ENCODE data around the gene SBSN.

The SBSN gene

DNA sequence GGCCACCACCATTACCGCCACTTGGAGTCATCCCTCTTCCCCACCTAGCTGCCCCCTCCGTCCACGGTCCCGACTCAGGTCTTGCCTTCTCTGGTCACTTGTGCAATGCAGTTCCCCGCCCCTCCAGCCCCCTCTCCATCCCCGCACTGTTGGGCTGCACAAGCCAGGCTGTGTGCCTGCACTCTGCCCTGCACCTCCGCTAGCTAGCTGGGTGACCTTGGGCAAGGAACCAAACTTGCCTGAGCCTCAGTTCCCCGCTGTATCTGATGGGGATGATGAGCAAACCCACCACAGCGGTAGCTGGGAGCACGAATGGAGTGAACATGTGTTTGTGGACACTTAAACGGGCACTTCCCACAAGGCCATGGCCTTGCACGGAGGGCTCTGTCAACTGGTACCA lies 11.7 kb upstream of the SBSN start:
- Histone ChIP-seq H3K4me3 (ENCODE audit: low read length) (no peak overlapping the region), H3K9me3 (ENCODE audit: insufficient read depth, low read depth, low read length) (no peaks in the 10 kb centered on the region), H3K4me1 (ENCODE audit: insufficient read depth, low read length) (peaks cover 11% of the 10 kb centered on the region; the same call in 1 of the 2 replicates), H3K9ac (ENCODE audit: low read depth, low read length) (no peak overlapping the region), H3K27me3 (ENCODE audit: insufficient read depth, low read length) (no peaks in the 10 kb centered on the region), H3K27ac (ENCODE audit: low read length) (no peak overlapping the region), H3K36me3 (ENCODE audit: insufficient read depth, low read depth, low read length) (peaks cover 29% of the 10 kb centered on the region)

- Histone ChIP-seq H3K4me3 (ENCODE audit: low read length) (no peak overlapping the region), H3K27me3 (ENCODE audit: insufficient read depth, low read length) (no peaks in the 10 kb centered on the region; the same call in 1 of the 2 replicates), H3K36me3 (ENCODE audit: insufficient read depth, low read depth, low read length) (peaks cover 29% of the 10 kb centered on the region), H3K27ac (ENCODE audit: low read length) (no peak overlapping the region), H3K9ac (ENCODE audit: low read depth, low read length) (no peak overlapping the region), H3K4me1 (ENCODE audit: insufficient read depth, low read length) (peaks cover 9% of the 10 kb centered on the region; the same call in 1 of the 2 replicates), H3K9me3 (ENCODE audit: insufficient read depth, low read depth, low read length) (no peaks in the 10 kb centered on the region)
Observed at GRCh38 chr19:35539314-35539713, 11.2 kb upstream of the SBSN start.

- H3K36me3 ChIP-seq (ENCODE audit: insufficient read depth, low read depth, low read length), result peaks cover under 1% of the 10 kb centered on the region; the same call in 1 of the 2 replicates
- H3K27ac ChIP-seq (ENCODE audit: low read length), result no peak overlapping the region
- H3K4me3 ChIP-seq (ENCODE audit: low read length), result no peak overlapping the region
- peaks cover 10% of the 10 kb centered on the region; the same call in 1 of the 2 replicates for H3K27me3 ChIP-seq (ENCODE audit: insufficient read depth, low read length)
- peaks cover 8% of the 10 kb centered on the region; the same call in 1 of the 2 replicates for H3K4me1 ChIP-seq (ENCODE audit: insufficient read depth, low read length)
- no peaks in the 10 kb centered on the region for H3K9me3 ChIP-seq (ENCODE audit: insufficient read depth, low read depth, low read length)
- no peak overlapping the region for H3K9ac ChIP-seq (ENCODE audit: low read depth, low read length)
Observed at GRCh38 chr19:35534803-35535480, 6.8 kb upstream of the SBSN start.

GRCh38 chr19:35533822-35534392 lies 5.8 kb upstream of the SBSN start:
- peaks cover 10% of the 10 kb centered on the region; the same call in 1 of the 2 replicates for H3K27me3 ChIP-seq (ENCODE audit: insufficient read depth, low read length)
- H3K36me3 ChIP-seq (ENCODE audit: insufficient read depth, low read depth, low read length), result no peaks in the 10 kb centered on the region
- H3K4me1 ChIP-seq (ENCODE audit: insufficient read depth, low read length), result peaks cover 4% of the 10 kb centered on the region; the same call in 1 of the 2 replicates
- no peaks in the 10 kb centered on the region for H3K9me3 ChIP-seq (ENCODE audit: insufficient read depth, low read depth, low read length)
- H3K4me3 ChIP-seq (ENCODE audit: low read length), result no peak overlapping the region
- no peak overlapping the region for H3K9ac ChIP-seq (ENCODE audit: low read depth, low read length)
- no peak overlapping the region for H3K27ac ChIP-seq (ENCODE audit: low read length)

- H3K4me1 ChIP-seq (ENCODE audit: insufficient read depth, low read length), result peaks cover 4% of the 10 kb centered on the region; the same call in 1 of the 2 replicates
- H3K4me3 ChIP-seq (ENCODE audit: low read length), result no peak within 1 kb of the TSS
- no peaks in the 10 kb centered on the region for H3K9me3 ChIP-seq (ENCODE audit: insufficient read depth, low read depth, low read length)
- no peaks in the 10 kb centered on the region for H3K36me3 ChIP-seq (ENCODE audit: insufficient read depth, low read depth, low read length)
- H3K27ac ChIP-seq (ENCODE audit: low read length), result no peak within 1 kb of the TSS
- H3K27me3 ChIP-seq (ENCODE audit: insufficient read depth, low read length), result peaks cover 10% of the 10 kb centered on the region; the same call in 1 of the 2 replicates
- H3K9ac ChIP-seq (ENCODE audit: low read depth, low read length), result no peak within 1 kb of the TSS
Observed at GRCh38 chr19:35533201-35533821, 5.2 kb upstream of the SBSN start, which contains the start of gene GAPDHS. Gene GAPDHS (plus strand): TSS chr19:35533456. CDS start chr19:35533528, 72 bp downstream.

DNA sequence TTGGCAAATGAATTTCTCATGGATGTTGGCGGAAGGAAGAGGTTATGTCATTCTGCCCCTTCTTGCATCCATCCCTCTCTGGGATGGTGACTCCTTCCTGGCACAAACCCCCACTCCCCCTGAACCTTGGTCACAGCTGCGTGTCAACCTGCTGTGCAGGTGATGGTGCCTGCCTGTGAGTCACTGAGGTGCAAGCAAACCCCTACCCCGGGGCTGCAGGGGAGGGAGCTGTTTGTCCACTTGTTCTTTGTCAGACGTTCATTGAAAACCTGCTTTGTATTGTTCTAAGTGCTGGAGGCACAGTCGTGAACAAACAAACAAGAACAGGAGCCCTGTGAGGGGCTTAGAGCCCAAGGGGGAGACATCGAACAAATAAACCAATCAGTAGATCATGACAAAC lies 3.2 kb upstream of the SBSN start:
- Histone ChIP-seq H3K4me1 (ENCODE audit: insufficient read depth, low read length) (no peaks in the 10 kb centered on the region), H3K9me3 (ENCODE audit: insufficient read depth, low read depth, low read length) (no peaks in the 10 kb centered on the region), H3K27me3 (ENCODE audit: insufficient read depth, low read length) (peaks cover 14% of the 10 kb centered on the region; the same call in 1 of the 2 replicates), H3K36me3 (ENCODE audit: insufficient read depth, low read depth, low read length) (no peaks in the 10 kb centered on the region), H3K9ac (ENCODE audit: low read depth, low read length) (no peak overlapping the region), H3K4me3 (ENCODE audit: low read length) (no peak overlapping the region), H3K27ac (ENCODE audit: low read length) (no peak overlapping the region)

DNA sequence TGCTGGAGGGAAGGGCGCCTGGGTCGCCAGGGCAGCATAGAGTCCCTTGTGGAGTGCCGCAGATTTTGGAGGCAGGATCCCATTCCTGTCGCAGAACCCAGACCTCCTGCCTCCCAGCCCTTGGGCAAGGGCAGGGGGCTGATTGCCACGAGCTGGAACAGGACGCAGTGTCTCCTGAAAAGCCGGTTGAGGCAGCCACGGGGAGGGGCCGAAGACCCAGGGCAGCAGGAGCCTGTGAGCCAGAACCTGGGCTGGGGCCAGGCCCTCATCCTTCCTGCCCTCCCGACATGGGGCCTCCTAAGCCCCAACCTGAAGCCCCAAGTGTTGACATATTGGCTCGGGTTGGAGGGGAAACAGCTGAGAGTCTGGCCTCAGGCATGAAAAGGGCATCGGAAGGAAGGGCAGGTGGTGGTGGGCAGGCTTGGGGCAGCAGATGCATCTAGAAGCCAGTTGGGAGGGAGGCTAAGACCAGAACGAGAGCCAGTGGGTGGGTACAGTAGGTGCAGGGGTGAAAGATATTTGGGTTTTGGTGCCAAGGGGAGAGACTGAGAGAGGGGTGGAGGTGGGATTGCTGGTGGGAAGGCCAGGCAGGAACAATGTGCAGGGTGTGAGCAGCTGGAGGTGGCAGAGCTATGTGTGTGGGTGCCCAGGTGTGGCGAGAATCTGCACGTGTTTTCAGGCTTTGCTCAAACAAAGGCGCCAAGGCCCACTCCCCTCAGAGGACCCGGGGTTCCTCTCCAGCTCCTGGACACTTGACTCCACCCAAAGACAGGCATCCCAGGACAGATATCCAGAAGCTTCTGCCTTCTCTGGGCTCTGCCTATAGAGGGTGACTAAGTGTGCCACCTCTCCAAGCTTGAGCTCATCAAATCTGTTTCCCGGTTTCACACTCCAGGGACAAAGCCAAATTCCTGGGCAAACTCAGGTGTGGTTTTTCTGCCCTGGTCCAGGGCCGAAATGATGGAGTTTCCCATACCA lies 1.4 kb upstream of the SBSN start:
- Histone ChIP-seq H3K9me3 (ENCODE audit: insufficient read depth, low read depth, low read length) (no peaks in the 10 kb centered on the region), H3K27me3 (ENCODE audit: insufficient read depth, low read length) (peaks cover 26% of the 10 kb centered on the region), H3K27ac (ENCODE audit: low read length) (no peak overlapping the region)

DNA sequence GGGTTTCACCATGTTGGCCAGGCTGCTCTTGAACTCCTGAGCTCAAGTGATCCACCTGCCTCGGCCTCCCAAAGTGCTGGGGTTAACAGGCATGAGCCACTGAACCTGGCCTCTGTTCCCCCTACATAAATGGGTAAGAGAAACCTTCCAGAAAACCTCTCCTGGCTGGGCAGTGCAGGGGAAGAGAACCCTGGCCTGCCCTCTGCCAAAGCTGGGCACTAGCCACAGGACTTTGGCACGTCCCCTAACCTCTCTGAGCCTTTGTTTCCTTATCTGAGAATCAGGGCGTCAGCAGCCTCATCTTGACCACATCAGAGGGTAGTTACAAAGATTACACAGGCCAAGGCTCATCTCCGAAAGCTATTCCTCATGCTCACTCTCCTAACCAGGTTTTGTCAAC lies 2.2 kb downstream of the SBSN start:
- Histone ChIP-seq H3K36me3 (ENCODE audit: insufficient read depth, low read depth, low read length) (no peaks in the 10 kb centered on the region), H3K27me3 (ENCODE audit: insufficient read depth, low read length) (peaks cover 16% of the 10 kb centered on the region), H3K27ac (ENCODE audit: low read length) (no peak overlapping the region), H3K4me1 (ENCODE audit: insufficient read depth, low read length) (no peaks in the 10 kb centered on the region; the same call in 1 of the 2 replicates), H3K9ac (ENCODE audit: low read depth, low read length) (no peak overlapping the region), H3K4me3 (ENCODE audit: low read length) (no peak overlapping the region), H3K9me3 (ENCODE audit: insufficient read depth, low read depth, low read length) (no peaks in the 10 kb centered on the region)

More for the DNA sequence above, 1.4 kb upstream of the SBSN start:
- Histone ChIP-seq H3K4me1 (ENCODE audit: insufficient read depth, low read length) (no peaks in the 10 kb centered on the region; the same call in 1 of the 2 replicates), H3K36me3 (ENCODE audit: insufficient read depth, low read depth, low read length) (no peaks in the 10 kb centered on the region), H3K4me3 (ENCODE audit: low read length) (no peak overlapping the region), H3K9ac (ENCODE audit: low read depth, low read length) (no peak overlapping the region)

GRCh38 chr19:35524181-35524837 lies 3.8 kb downstream of the SBSN start:
- no peaks in the 10 kb centered on the region; the same call in 1 of the 2 replicates for H3K4me1 ChIP-seq (ENCODE audit: insufficient read depth, low read length)
- no peak overlapping the region for H3K27ac ChIP-seq (ENCODE audit: low read length)
- H3K36me3 ChIP-seq (ENCODE audit: insufficient read depth, low read depth, low read length), result no peaks in the 10 kb centered on the region
- peak overlapping the region; percentile 36; the same call in 1 of the 2 replicates for H3K4me3 ChIP-seq (ENCODE audit: low read length)
- no peak overlapping the region for H3K9ac ChIP-seq (ENCODE audit: low read depth, low read length)
- no peaks in the 10 kb centered on the region for H3K9me3 ChIP-seq (ENCODE audit: insufficient read depth, low read depth, low read length)
- peaks cover 16% of the 10 kb centered on the region for H3K27me3 ChIP-seq (ENCODE audit: insufficient read depth, low read length)

DNA sequence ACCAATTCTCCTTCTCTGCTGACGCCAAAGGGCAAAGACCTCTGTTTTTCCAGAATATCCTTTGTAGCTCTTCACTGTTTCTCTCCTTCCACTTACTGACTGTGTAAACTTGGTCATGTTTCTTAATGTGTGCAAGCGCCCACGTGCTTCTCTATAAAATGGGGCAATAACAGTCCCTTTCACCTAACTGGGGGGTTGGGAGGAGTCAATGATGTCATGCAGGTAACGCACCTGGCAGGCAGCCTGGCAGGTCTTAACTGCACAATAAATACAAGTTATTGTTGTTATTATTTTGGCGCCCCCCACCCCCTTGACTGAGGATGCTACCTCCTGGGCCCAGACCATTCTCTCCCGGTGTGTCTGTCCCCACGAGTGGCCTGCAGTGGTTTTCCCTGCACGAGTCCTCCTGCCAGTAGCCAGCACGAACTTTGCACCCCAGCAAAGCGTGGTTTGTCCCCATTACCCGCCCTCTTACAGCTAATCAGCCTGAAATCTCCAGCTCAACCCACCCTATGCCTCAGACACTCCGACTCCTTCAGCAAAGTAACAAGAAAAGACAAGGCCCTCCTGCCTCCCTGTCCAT lies 5.3 kb downstream of the SBSN start:
- Histone ChIP-seq H3K27ac (ENCODE audit: low read length) (no peak overlapping the region), H3K27me3 (ENCODE audit: insufficient read depth, low read length) (peaks cover 16% of the 10 kb centered on the region), H3K4me1 (ENCODE audit: insufficient read depth, low read length) (no peaks in the 10 kb centered on the region; the same call in 1 of the 2 replicates), H3K36me3 (ENCODE audit: insufficient read depth, low read depth, low read length) (no peaks in the 10 kb centered on the region), H3K4me3 (ENCODE audit: low read length) (no peak overlapping the region), H3K9ac (ENCODE audit: low read depth, low read length) (no peak overlapping the region), H3K9me3 (ENCODE audit: insufficient read depth, low read depth, low read length) (no peaks in the 10 kb centered on the region)
